Spleen (tissue), 11 donors: ENCODE results near the gene COL2A1. TPM values are rescaled to one million over a fixed set of nuclear protein-coding genes. Genes with fewer than 3 reads are reported as not detected.
A peak's percentile ranks its signal among the peaks of the same experiment; 100 is the strongest.

Experiments used
- DNase-seq: peaks from one replicate; pipeline ENCODE4 v3.0.0-alpha.2; 2020
- H3K27ac ChIP-seq, 8 donors: fragments of 200-600 bp; sonication (generic) in 7 of 8; 1 replicate in 4 of 8; 2 replicates in 4 of 8; pipeline versions ENCODE4 v1.5.0 to v1.8.0; 2016 to 2021; ENCODE audit warnings: inconsistent platforms in 4 of 8, mild to moderate bottlenecking in 4 of 8, moderate library complexity in 1 of 8
- H3K27me3 ChIP-seq, 7 donors: fragments of 200-600 bp; sonication (generic) in 6 of 7; replicated peaks in 1 of 7; 1 replicate in 4 of 7; 2 replicates in 3 of 7; pipeline versions ENCODE4 v1.5.0 to v1.8.0; 2016 to 2021; ENCODE audit warnings: inconsistent platforms in 3 of 7, mild to moderate bottlenecking in 1 of 7
- H3K36me3 ChIP-seq, 6 donors: fragments of 200-600 bp; sonication (generic) in 5 of 6; 1 replicate in 4 of 6; 2 replicates in 2 of 6; pipeline versions ENCODE4 v1.5.0 to v1.8.0; 2016 to 2021; ENCODE audit warnings: inconsistent platforms in 2 of 6
- H3K4me1 ChIP-seq, 6 donors: fragments of 200-600 bp; sonication (generic) in 5 of 6; 1 replicate in 3 of 6; 2 replicates in 3 of 6; pipeline versions ENCODE4 v1.5.0 to v1.8.0; 2016 to 2021; ENCODE audit warnings: inconsistent platforms in 3 of 6
- H3K4me3 ChIP-seq, 8 donors: fragments of 200-600 bp; sonication (generic) in 7 of 8; 1 replicate in 4 of 8; 2 replicates in 4 of 8; pipeline versions ENCODE4 v1.5.0 to v1.8.0; 2016 to 2021; ENCODE audit warnings: inconsistent platforms in 4 of 8, mild to moderate bottlenecking in 4 of 8, moderate library complexity in 2 of 8
- H3K9me3 ChIP-seq, 8 donors: fragments of 200-600 bp; sonication (generic) in 7 of 8; 1 replicate in 4 of 8; 2 replicates in 4 of 8; pipeline versions ENCODE4 v1.5.0 to v1.8.0; 2016 to 2021; ENCODE audit warnings: inconsistent platforms in 4 of 8
- POLR2A ChIP-seq, 3 donors: fragments of 450-650 bp; IDR thresholded peaks; one replicate each; pipeline ENCODE4 v1.5.1; 2017; ENCODE audit warnings: antibody characterized with exemption in 3 of 3, mild to moderate bottlenecking in 1 of 3
- POLR2AphosphoS5 ChIP-seq, 3 donors: sonication (generic); formaldehyde crosslinking; IDR thresholded peaks; one replicate each; pipeline ENCODE4 v1.5.1; 2017; ENCODE audit warnings: antibody characterized with exemption in 3 of 3
- WGBS, 5 donors: extraction: QIAGEN DNeasy Blood & Tissue Kit in 3 of 5; methylation state at CpG; one replicate each; pipeline versions ENCODE4 v1.1.5 to v1.1.7; 2013 to 2018; 5-methylcytosine and 5-hydroxymethylcytosine counted together
- intact Hi-C: fragments of 100-400 bp; cut with DNase I; formaldehyde crosslinking; loops from one replicate; pipeline ENCODE4 v1.15.0; 2023; ENCODE audit warnings: low total_unique reads
- polyA plus RNA-seq, 3 donors: library from polyadenylated mRNA; stranded (reverse); fragments of 200-250 nt; gene quantifications; one replicate each; pipeline ENCODE4 v1.2.1, GENCODE V29; 2013
- total RNA-seq, 7 donors: library from RNA; depleted of rRNA in 3 of 7; stranded (reverse); fragments of >200 nt in 3 of 7; fragmentation: NEBNext Ultra II Directional in 4 of 7; extraction: Animal tissue kit (Norgen Biotek cat#: 25700) in 4 of 7; gene quantifications; one replicate each; pipeline versions ENCODE4 v1.1.0 to v1.2.1, GENCODE V29; 2016 to 2021
- TF ChIP-seq, protein P1 (sequence below), 11 experiments: fragments of 200-600 bp in 7 of 11; fragments of 450-650 bp in 4 of 11; sonication (generic) in 4 of 11; IDR thresholded peaks in 8 of 11; conservative IDR thresholded peaks in 3 of 11; 1 replicate in 7 of 11; 2 replicates in 4 of 11; pipeline versions ENCODE4 v1.4.0 to v1.8.0; 2016 to 2021; ENCODE audit warnings: antibody characterized with exemption in 11 of 11, inconsistent platforms in 4 of 11, mild to moderate bottlenecking in 1 of 11
- donor health status: healthy with polysubstance abuse.
- donor health status: DM: no; HTN: no; CAD: no; lungs with moderate emphysema.
- donor health status: DM: no; HTN: no; CAD: no.
- donor health status: Bipolar disorder and iron deficiency.
- donor health status: healthy.
- donor health status: DM: no; HTN: no; CAD: no.
- donor health status: DM: yes; HTN: yes; CAD: no.

COL2A1 gene
- total and polyA plus RNA-seq, 10 donors: 0.37 to 0.49 (median 0.47) TPM; not detected in 7

DNA sequence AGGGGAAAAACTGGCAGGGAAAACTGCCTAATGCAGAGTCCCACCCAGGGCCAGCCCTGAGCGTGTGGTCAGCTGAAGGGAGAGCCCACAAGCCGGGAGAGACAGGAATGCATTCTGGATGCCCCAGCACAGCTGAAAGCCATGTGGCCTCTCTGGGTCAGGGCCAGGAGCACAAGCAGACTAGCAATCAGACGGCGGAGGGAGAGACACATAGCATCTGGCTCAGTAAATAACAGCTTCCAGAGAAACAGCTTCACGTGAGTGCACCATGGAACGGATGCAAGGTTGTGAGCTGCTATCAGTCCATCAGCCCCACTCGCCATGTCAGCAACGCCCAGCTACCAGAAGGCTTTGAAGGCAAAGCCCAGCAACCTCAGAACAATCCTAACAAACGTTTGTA lies 69.1 kb downstream of the COL2A1 start:
- TF ChIP-seq, protein P1, sequence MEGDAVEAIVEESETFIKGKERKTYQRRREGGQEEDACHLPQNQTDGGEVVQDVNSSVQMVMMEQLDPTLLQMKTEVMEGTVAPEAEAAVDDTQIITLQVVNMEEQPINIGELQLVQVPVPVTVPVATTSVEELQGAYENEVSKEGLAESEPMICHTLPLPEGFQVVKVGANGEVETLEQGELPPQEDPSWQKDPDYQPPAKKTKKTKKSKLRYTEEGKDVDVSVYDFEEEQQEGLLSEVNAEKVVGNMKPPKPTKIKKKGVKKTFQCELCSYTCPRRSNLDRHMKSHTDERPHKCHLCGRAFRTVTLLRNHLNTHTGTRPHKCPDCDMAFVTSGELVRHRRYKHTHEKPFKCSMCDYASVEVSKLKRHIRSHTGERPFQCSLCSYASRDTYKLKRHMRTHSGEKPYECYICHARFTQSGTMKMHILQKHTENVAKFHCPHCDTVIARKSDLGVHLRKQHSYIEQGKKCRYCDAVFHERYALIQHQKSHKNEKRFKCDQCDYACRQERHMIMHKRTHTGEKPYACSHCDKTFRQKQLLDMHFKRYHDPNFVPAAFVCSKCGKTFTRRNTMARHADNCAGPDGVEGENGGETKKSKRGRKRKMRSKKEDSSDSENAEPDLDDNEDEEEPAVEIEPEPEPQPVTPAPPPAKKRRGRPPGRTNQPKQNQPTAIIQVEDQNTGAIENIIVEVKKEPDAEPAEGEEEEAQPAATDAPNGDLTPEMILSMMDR (IDR thresholded peaks at IDR 0.05 in 8 of 11, conservative IDR thresholded peaks at IDR 0.05 in 3 of 11): no peak
- TF ChIP-seq POLR2AphosphoS5 (IDR thresholded peaks at IDR 0.05): peak in 1 of 3 donors; percentile 27
- H3K27me3 ChIP-seq: peaks cover 0 to 7% (median 0%) of the 10 kb centered on the region in 7 donors
- intact Hi-C loops: no loop called here
- H3K36me3 ChIP-seq: no peaks in the 10 kb centered on the region
- no peak for DNase-seq
- H3K9me3 ChIP-seq: no peaks in the 10 kb centered on the region
- WGBS, 5 donors: 60 to 80% (median 70%) methylated on average over 9 of the region's 9 CpGs
- H3K4me3 ChIP-seq: no peak overlapping the region
- H3K4me1 ChIP-seq: peaks cover 0 to 3% (median 0%) of the 10 kb centered on the region in 6 donors
- no peak overlapping the region for H3K27ac ChIP-seq

DNA sequence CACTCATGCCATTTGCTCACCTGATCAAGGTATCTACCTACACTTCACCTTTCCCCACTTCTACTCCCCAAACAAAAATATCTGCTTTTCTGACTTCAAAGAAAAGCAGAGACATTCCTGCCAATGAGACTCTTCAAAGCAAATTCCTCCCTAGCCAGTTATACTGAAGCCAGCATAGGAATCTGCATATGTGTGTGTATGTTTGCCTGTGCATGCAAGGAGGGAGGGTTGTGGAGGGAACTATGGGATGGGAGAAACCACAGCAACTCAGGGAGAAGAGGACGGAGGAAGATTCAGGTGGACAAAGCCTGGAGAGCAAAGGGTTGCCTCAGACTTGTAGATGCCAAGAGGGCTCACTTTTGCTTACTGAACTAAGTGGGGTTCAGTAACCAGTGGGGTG lies 73.1 kb downstream of the COL2A1 start:
- peaks cover 0 to 3% (median 0%) of the 10 kb centered on the region in 6 donors for H3K4me1 ChIP-seq
- WGBS, 5 donors: 72 to 90% (median 78%) methylated on average over 1 of the region's 1 CpG
- no peaks in the 10 kb centered on the region for H3K36me3 ChIP-seq
- peaks cover 0 to 18% (median 0%) of the 10 kb centered on the region in 7 donors for H3K27me3 ChIP-seq
- H3K9me3 ChIP-seq: no peaks in the 10 kb centered on the region
- intact Hi-C loops: no loop called here
- no peak overlapping the region for H3K4me3 ChIP-seq
- H3K27ac ChIP-seq: no peak overlapping the region
- no peak for DNase-seq
- TF ChIP-seq, protein P1 (IDR thresholded peaks at IDR 0.05 in 8 of 11, conservative IDR thresholded peaks at IDR 0.05 in 3 of 11): no peak
- no peak for TF ChIP-seq POLR2A (IDR thresholded peaks at IDR 0.05)
- no peak for TF ChIP-seq POLR2AphosphoS5 (IDR thresholded peaks at IDR 0.05)

DNA sequence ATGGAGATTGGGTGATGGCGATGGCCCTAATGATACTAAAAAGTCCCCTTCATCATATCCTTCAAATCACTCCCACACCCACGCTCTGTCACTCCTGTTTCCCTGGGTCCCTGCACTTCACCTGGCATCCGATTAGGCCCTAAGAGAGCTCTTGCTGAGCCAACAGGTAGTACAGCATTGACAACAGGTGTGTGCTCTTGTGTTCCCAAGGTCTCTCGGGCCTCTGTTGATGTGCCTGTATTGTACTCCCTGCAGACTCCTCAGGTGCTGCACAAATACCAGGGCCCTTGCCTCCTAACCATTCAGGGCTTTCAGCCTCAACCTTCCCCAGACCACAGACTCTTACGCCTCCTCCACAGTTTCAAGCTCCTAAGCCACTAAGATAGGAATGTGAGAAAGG lies 73.6 kb downstream of the COL2A1 start:
- intact Hi-C loops: no loop called here
- DNase-seq: no peak
- Histone ChIP-seq H3K4me1 (peaks cover 0 to 3% (median 0%) of the 10 kb centered on the region in 6 donors), H3K27ac (no peak overlapping the region), H3K9me3 (no peaks in the 10 kb centered on the region), H3K4me3 (no peak overlapping the region), H3K36me3 (no peaks in the 10 kb centered on the region), H3K27me3 (peaks cover 0 to 18% (median 0%) of the 10 kb centered on the region in 7 donors)
- TF ChIP-seq POLR2A (IDR thresholded peaks at IDR 0.05): no peak
- TF ChIP-seq, protein P1 (IDR thresholded peaks at IDR 0.05 in 8 of 11, conservative IDR thresholded peaks at IDR 0.05 in 3 of 11): no peak
- no peak for TF ChIP-seq POLR2AphosphoS5 (IDR thresholded peaks at IDR 0.05)
- WGBS, 5 donors: 90 to 96% (median 93%) methylated on average over 5 of the region's 5 CpGs

DNA sequence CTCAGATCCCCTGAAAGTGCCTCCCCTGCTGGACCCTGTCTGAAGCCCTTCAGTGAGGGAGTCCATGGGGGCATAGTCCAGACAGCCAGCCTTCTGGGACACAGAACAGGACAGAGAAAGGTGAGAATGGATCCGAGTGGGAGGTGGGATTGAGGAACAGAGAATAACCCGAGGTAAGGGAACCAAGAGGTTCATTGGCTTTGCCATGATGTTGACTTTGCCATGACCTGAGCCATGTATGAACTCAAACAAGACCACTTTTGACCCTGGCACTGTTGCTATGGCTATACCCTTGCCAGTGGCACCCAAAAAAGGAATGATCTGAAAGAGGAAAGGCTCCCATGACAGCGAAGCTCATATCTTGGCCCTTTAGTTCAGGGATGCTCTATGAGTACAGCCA lies 76.9 kb downstream of the COL2A1 start:
- Histone ChIP-seq H3K4me3 (no peak overlapping the region), H3K27me3 (peaks cover 0 to 24% (median 0%) of the 10 kb centered on the region in 7 donors), H3K9me3 (no peaks in the 10 kb centered on the region), H3K4me1 (no peaks in the 10 kb centered on the region), H3K36me3 (no peaks in the 10 kb centered on the region), H3K27ac (no peak overlapping the region)
- TF ChIP-seq POLR2A (IDR thresholded peaks at IDR 0.05) (no peak), POLR2AphosphoS5 (IDR thresholded peaks at IDR 0.05) (no peak)
- TF ChIP-seq, protein P1 (IDR thresholded peaks at IDR 0.05 in 8 of 11, conservative IDR thresholded peaks at IDR 0.05 in 3 of 11): no peak
- 76 to 88% (median 83%) methylated on average over 3 of the region's 3 CpGs for WGBS, 5 donors
- no peak for DNase-seq
- intact Hi-C loops: no loop called here

Other genes starting within 250 kb of the COL2A1 start
- 10 to 100 TPM; 50.6 to 84.3 (median 57.8) TPM for gene RAPGEF3, start 245.6 kb downstream of the COL2A1 start, total RNA-seq
- gene RAPGEF3, start 245.6 kb downstream of the COL2A1 start, polyA plus RNA-seq: 100 to 1,000 TPM in 1 of 3 donors, 10 to 100 TPM in 2; 21.4 to 116 (median 64.3) TPM
- gene SLC48A1, start 231.2 kb downstream of the COL2A1 start, total RNA-seq: 10 to 100 TPM; 20.2 to 66.4 (median 42.3) TPM
- gene SLC48A1, start 231.2 kb downstream of the COL2A1 start, polyA plus RNA-seq: 10 to 100 TPM in 1 of 3 donors, 1 to 10 TPM in 2; 8.4 to 24.1 (median 9.5) TPM
- gene HDAC7, start 184.6 kb downstream of the COL2A1 start, total RNA-seq: 100 to 1,000 TPM in 5 of 7 donors, 10 to 100 TPM in 2; 74.9 to 158 (median 132) TPM
- 10 to 100 TPM; 39.6 to 76.7 (median 52.2) TPM for gene HDAC7, start 184.6 kb downstream of the COL2A1 start, polyA plus RNA-seq
- 10 to 100 TPM in 1 of 7 donors, 1 to 10 TPM in 6; 5.5 to 10.5 (median 6.4) TPM for gene VDR, start 99.5 kb downstream of the COL2A1 start, total RNA-seq
- under 1 TPM; 0.70 to 0.89 (median 0.83) TPM for gene VDR, start 99.5 kb downstream of the COL2A1 start, polyA plus RNA-seq
- gene TMEM106C, start 40.9 kb downstream of the COL2A1 start, total RNA-seq: 100 to 1,000 TPM in 4 of 7 donors, 10 to 100 TPM in 3; 37.6 to 124 (median 109) TPM
- gene TMEM106C, start 40.9 kb downstream of the COL2A1 start, polyA plus RNA-seq: 10 to 100 TPM; 30.1 to 49.1 (median 40.2) TPM
- gene SENP1, start 101.6 kb upstream of the COL2A1 start, total RNA-seq: 10 to 100 TPM; 23.3 to 37.4 (median 26.1) TPM
- gene SENP1, start 101.6 kb upstream of the COL2A1 start, polyA plus RNA-seq: 1 to 10 TPM; 3.7 to 4.7 (median 4.1) TPM
- 10 to 100 TPM; 27.7 to 52.5 (median 36.9) TPM for gene PFKM, start 114.9 kb upstream of the COL2A1 start, total RNA-seq
- 10 to 100 TPM; 13.6 to 22.1 (median 18.0) TPM for gene PFKM, start 114.9 kb upstream of the COL2A1 start, polyA plus RNA-seq
- 10 to 100 TPM; 34.7 to 48.8 (median 40.2) TPM for gene ASB8, start 153.0 kb upstream of the COL2A1 start, total RNA-seq
- gene ASB8, start 153.0 kb upstream of the COL2A1 start, polyA plus RNA-seq: 10 to 100 TPM; 15.7 to 19.4 (median 17.1) TPM
- gene CCDC184, start 179.2 kb upstream of the COL2A1 start, total RNA-seq: 1 to 10 TPM in 4 of 7 donors, under 1 TPM in 3; 0.73 to 1.7 (median 1.1) TPM
- under 1 TPM; 0.45 to 0.59 (median 0.52) TPM for gene CCDC184, start 179.2 kb upstream of the COL2A1 start, polyA plus RNA-seq
- not detected for gene OR10AD1, start 198.8 kb upstream of the COL2A1 start, total RNA-seq
- not detected for gene OR10AD1, start 198.8 kb upstream of the COL2A1 start, polyA plus RNA-seq